ENCODE measurements around the gene MTARC2. TPM values are rescaled to one million over a fixed set of nuclear protein-coding genes. Genes with fewer than 3 reads are reported as not detected.

Gene MTARC2
- total and polyA plus RNA-seq, 2 of the 4 experiments (the other 2 are of a cell fraction), result 0.36 to 2.6 TPM

DNA sequence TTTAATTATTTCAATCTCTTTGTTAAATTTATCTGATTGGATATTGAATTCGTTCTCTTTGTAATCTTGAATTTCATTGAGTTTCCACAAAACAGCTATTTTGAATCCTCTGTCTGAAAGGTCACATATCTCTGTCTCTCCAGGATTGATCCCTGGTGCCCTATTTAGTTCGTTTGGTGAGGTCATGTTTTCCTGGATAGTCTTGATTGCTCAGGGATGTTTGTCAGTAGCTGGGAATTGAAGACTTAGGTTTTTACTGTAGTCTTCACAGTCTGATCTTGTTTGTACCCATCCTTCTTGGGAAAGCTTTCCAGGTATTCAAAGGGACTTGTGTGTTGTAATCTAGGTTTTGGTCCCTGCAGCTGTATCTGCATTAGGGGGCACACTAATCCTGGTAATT is 6.8 kb upstream of the MTARC2 start:
- ATAC-seq (ENCODE audit: low read depth) (no peak), DNase-seq (no peak)
- in situ Hi-C loops (cut with MboI; ENCODE audit: low sequenced_read_pairs) (no loop called here), dilution Hi-C loops (cut with HindIII; ENCODE audit: low sequenced_read_pairs, unreplicated experiment) (no loop called here), intact Hi-C loops (cut with micrococcal nuclease) (no loop called here)
- CTCF ChIA-PET, result no interaction called here
- Histone ChIP-seq H4K91ac (ENCODE audit: insufficient read depth, low read depth, low read length) (no peak overlapping the region), H3K18ac (ENCODE audit: low read depth, low read length) (no peak overlapping the region), H3K4me1 (ENCODE audit: control insufficient read depth, insufficient read depth, low read length) (no peaks in the 10 kb centered on the region), H3K27ac (ENCODE audit: insufficient read depth, low read length) (no peak overlapping the region), H3K79me1 (ENCODE audit: low read depth in 1 of 2, low read length in 2 of 2) (no peaks in the 10 kb centered on the region), H3K9me3 (ENCODE audit: control insufficient read depth, insufficient read depth, low read length) (no peaks in the 10 kb centered on the region), H4K20me1 (ENCODE audit: insufficient read depth, low read length) (no peaks in the 10 kb centered on the region), H2BK15ac (ENCODE audit: low read depth, low read length) (no peak overlapping the region), H3K23ac (ENCODE audit: low read depth, low read length) (no peak overlapping the region), H2BK20ac (ENCODE audit: low read depth, low read length) (no peak overlapping the region), H4K8ac (ENCODE audit: low read depth in 2 of 2, low read length in 2 of 2) (no peak overlapping the region), H2BK5ac (ENCODE audit: low read depth, low read length, poor library complexity, severe bottlenecking) (no peak overlapping the region), H2AK5ac (ENCODE audit: low read depth, low read length) (no peak overlapping the region), H4K5ac (ENCODE audit: low read depth, low read length) (no peak overlapping the region), H2AK9ac (replicated peaks; ENCODE audit: low read depth, low read length, poor library complexity) (no peak overlapping the region), H2BK120ac (ENCODE audit: low read depth, low read length) (no peak overlapping the region), H3K4me2 (ENCODE audit: low read depth, low read length) (no peak overlapping the region), H3K9ac (ENCODE audit: low read depth, low read length) (no peak overlapping the region), H3K36me3 (ENCODE audit: control insufficient read depth, insufficient read depth, low read length) (no peaks in the 10 kb centered on the region), H3K4ac (ENCODE audit: low read depth, low read length) (no peak overlapping the region), H3K14ac (replicated peaks; ENCODE audit: low read depth, low read length) (no peak overlapping the region), H3K27me3 (ENCODE audit: control insufficient read depth, insufficient read depth, low read length) (peaks cover 2% of the 10 kb centered on the region; the same call in 1 of the 2 replicates), H3K56ac (ENCODE audit: extremely low read depth, insufficient read depth, low read length) (no peak overlapping the region), H3K9me1 (ENCODE audit: insufficient read depth, low read length) (no peaks in the 10 kb centered on the region), H3K4me3 (ENCODE audit: insufficient read depth, low read depth, low read length) (no peak overlapping the region), H2AFZ (replicated peaks; ENCODE audit: low read length, poor library complexity) (no peak overlapping the region)
- WGBS, 2 experiments (ENCODE audit: extremely low coverage in 2 of 2, insufficient read length in 1 of 2), result no CpG with 5 or more reads among the region's 2 CpGs
- POLR2A ChIA-PET (ENCODE audit: unreplicated experiment), result no interaction called here
- BruUV-seq (replicated peaks), result no TSS peak
- TF ChIP-seq, protein P1, sequence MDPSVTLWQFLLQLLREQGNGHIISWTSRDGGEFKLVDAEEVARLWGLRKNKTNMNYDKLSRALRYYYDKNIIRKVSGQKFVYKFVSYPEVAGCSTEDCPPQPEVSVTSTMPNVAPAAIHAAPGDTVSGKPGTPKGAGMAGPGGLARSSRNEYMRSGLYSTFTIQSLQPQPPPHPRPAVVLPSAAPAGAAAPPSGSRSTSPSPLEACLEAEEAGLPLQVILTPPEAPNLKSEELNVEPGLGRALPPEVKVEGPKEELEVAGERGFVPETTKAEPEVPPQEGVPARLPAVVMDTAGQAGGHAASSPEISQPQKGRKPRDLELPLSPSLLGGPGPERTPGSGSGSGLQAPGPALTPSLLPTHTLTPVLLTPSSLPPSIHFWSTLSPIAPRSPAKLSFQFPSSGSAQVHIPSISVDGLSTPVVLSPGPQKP (IDR thresholded peaks at IDR 0.05; ENCODE audit: borderline replicate concordance, low read depth, low read length), result no peak
- TF ChIP-seq POLR2A (IDR thresholded peaks at IDR 0.05; ENCODE audit: low read depth, low read length), result no peak
- TF ChIP-seq CEBPB (IDR thresholded peaks at IDR 0.05; ENCODE audit: low read depth, low read length), result no peak
- TF ChIP-seq NFE2L2 (IDR thresholded peaks at IDR 0.05; ENCODE audit: low read depth, low read length), result no peak
- no peak for TF ChIP-seq FOS (IDR thresholded peaks at IDR 0.05; ENCODE audit: low read depth, low read length)
- TF ChIP-seq, protein P2, sequence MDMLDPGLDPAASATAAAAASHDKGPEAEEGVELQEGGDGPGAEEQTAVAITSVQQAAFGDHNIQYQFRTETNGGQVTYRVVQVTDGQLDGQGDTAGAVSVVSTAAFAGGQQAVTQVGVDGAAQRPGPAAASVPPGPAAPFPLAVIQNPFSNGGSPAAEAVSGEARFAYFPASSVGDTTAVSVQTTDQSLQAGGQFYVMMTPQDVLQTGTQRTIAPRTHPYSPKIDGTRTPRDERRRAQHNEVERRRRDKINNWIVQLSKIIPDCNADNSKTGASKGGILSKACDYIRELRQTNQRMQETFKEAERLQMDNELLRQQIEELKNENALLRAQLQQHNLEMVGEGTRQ (IDR thresholded peaks at IDR 0.05; ENCODE audit: low read depth, low read length), result no peak
- no peak for TF ChIP-seq RFX5 (IDR thresholded peaks at IDR 0.05; ENCODE audit: low read depth, low read length)
- no peak for TF ChIP-seq CHD1 (IDR thresholded peaks at IDR 0.05; ENCODE audit: low read depth, low read length)
- no peak for TF ChIP-seq SMC3 (IDR thresholded peaks at IDR 0.05; ENCODE audit: low read depth, low read length)
- no peak for TF ChIP-seq RAD21 (IDR thresholded peaks at IDR 0.05; ENCODE audit: low read length)
- no peak for TF ChIP-seq BHLHE40 (IDR thresholded peaks at IDR 0.05; ENCODE audit: low read depth, low read length)
- TF ChIP-seq MXI1 (IDR thresholded peaks at IDR 0.05; ENCODE audit: borderline replicate concordance, low read depth, low read length), result no peak
- no peak for TF ChIP-seq MAFK (IDR thresholded peaks at IDR 0.05; ENCODE audit: low read depth, low read length)
- no peak for TF ChIP-seq MAZ (IDR thresholded peaks at IDR 0.05; ENCODE audit: borderline replicate concordance, low read depth, low read length)
- no peak for TF ChIP-seq RCOR1 (IDR thresholded peaks at IDR 0.05; ENCODE audit: insufficient replicate concordance, low read length)
- TF ChIP-seq, protein P3, sequence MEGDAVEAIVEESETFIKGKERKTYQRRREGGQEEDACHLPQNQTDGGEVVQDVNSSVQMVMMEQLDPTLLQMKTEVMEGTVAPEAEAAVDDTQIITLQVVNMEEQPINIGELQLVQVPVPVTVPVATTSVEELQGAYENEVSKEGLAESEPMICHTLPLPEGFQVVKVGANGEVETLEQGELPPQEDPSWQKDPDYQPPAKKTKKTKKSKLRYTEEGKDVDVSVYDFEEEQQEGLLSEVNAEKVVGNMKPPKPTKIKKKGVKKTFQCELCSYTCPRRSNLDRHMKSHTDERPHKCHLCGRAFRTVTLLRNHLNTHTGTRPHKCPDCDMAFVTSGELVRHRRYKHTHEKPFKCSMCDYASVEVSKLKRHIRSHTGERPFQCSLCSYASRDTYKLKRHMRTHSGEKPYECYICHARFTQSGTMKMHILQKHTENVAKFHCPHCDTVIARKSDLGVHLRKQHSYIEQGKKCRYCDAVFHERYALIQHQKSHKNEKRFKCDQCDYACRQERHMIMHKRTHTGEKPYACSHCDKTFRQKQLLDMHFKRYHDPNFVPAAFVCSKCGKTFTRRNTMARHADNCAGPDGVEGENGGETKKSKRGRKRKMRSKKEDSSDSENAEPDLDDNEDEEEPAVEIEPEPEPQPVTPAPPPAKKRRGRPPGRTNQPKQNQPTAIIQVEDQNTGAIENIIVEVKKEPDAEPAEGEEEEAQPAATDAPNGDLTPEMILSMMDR (conservative IDR thresholded peaks at IDR 0.05; ENCODE audit: low read depth, low read length), result no peak
